Adipocyte (in vitro differentiated cells): ENCODE data around the gene POLRMT.

Experiments
- DNase-seq: peaks from one replicate; pipeline ENCODE4 v3.0.0-alpha.2; 2015; ENCODE audit warnings: low read depth
- H3K27me3 ChIP-seq: replicated peaks from 2 replicates; pipeline ENCODE4 v1.7.0; 2013; ENCODE audit warnings: mild to moderate bottlenecking, low read length, moderate library complexity; ENCODE audit not compliant: control insufficient read depth, insufficient read depth
- H3K36me3 ChIP-seq: 2 replicates; pipeline ENCODE4 v1.7.0; 2013; ENCODE audit warnings: low read length, mild to moderate bottlenecking, moderate library complexity; ENCODE audit not compliant: control insufficient read depth, insufficient read depth, severe bottlenecking
- H3K4me1 ChIP-seq: 2 replicates; pipeline ENCODE4 v1.7.0; 2013; ENCODE audit warnings: mild to moderate bottlenecking, low read length, moderate library complexity; ENCODE audit not compliant: control insufficient read depth, insufficient read depth
- H3K4me3 ChIP-seq: 2 replicates; pipeline ENCODE4 v1.7.0; 2013; ENCODE audit warnings: mild to moderate bottlenecking, low read length, moderate library complexity
- H3K9ac ChIP-seq: 2 replicates; pipeline ENCODE4 v1.7.0; 2013; ENCODE audit warnings: mild to moderate bottlenecking, low read length, moderate library complexity
- H3K9me3 ChIP-seq: 2 replicates; pipeline ENCODE4 v1.7.0; 2013; ENCODE audit warnings: mild to moderate bottlenecking, low read length, moderate library complexity; ENCODE audit not compliant: control insufficient read depth

Gene POLRMT

GRCh38 chr19:643736-644135, 10.4 kb upstream of the POLRMT start:
- Histone ChIP-seq H3K4me3 (no peak overlapping the region), H3K9me3 (no peaks in the 10 kb centered on the region), H3K36me3 (peaks cover 32% of the 10 kb centered on the region), H3K9ac (no peak overlapping the region), H3K4me1 (peaks cover 3% of the 10 kb centered on the region), H3K27me3 (no peaks in the 10 kb centered on the region)
- DNase-seq, result no peak

GRCh38 chr19:642767-643727, 9.7 kb upstream of the POLRMT start:
- H3K4me3 ChIP-seq, result no peak overlapping the region

GRCh38 chr19:641702-642101, 8.4 kb upstream of the POLRMT start:
- H3K9me3 ChIP-seq, result no peaks in the 10 kb centered on the region
- H3K36me3 ChIP-seq, result peaks cover 13% of the 10 kb centered on the region
- H3K9ac ChIP-seq, result no peak overlapping the region
- no peak for DNase-seq
- H3K27me3 ChIP-seq, result no peaks in the 10 kb centered on the region
- no peak overlapping the region for H3K4me3 ChIP-seq
- H3K4me1 ChIP-seq, result peaks cover 3% of the 10 kb centered on the region

More at GRCh38 chr19:642767-643727, 9.7 kb upstream of the POLRMT start:
- H3K9me3 ChIP-seq, result no peaks in the 10 kb centered on the region
- DNase-seq, result no peak
- H3K36me3 ChIP-seq, result peaks cover 26% of the 10 kb centered on the region
- H3K9ac ChIP-seq, result no peak overlapping the region
- H3K4me1 ChIP-seq, result peaks cover 3% of the 10 kb centered on the region
- H3K27me3 ChIP-seq, result no peaks in the 10 kb centered on the region

GRCh38 chr19:640606-641189, 7.4 kb upstream of the POLRMT start:
- Histone ChIP-seq H3K9me3 (no peaks in the 10 kb centered on the region), H3K4me3 (no peak overlapping the region), H3K9ac (no peak overlapping the region), H3K36me3 (peaks cover 7% of the 10 kb centered on the region), H3K4me1 (peaks cover 3% of the 10 kb centered on the region), H3K27me3 (no peaks in the 10 kb centered on the region)
- no peak for DNase-seq

GRCh38 chr19:640161-640558, 6.8 kb upstream of the POLRMT start:
- DNase-seq, result no peak
- Histone ChIP-seq H3K4me3 (peak overlapping the region; percentile 59), H3K27me3 (no peaks in the 10 kb centered on the region), H3K36me3 (peaks cover 7% of the 10 kb centered on the region), H3K4me1 (peaks cover 3% of the 10 kb centered on the region), H3K9me3 (no peaks in the 10 kb centered on the region), H3K9ac (no peak overlapping the region)

- peak within 1 kb of the TSS; percentile 68 for H3K9ac ChIP-seq
- H3K4me3 ChIP-seq, result peak within 1 kb of the TSS; percentile 80
- H3K36me3 ChIP-seq, result peaks cover under 1% of the 10 kb centered on the region
- peak; percentile 97 for DNase-seq
- no peaks in the 10 kb centered on the region for H3K27me3 ChIP-seq
- no peaks in the 10 kb centered on the region for H3K9me3 ChIP-seq
- peaks cover 3% of the 10 kb centered on the region for H3K4me1 ChIP-seq
Observed at GRCh38 chr19:639253-640160, 6.2 kb upstream of the POLRMT start, which contains the start of gene FGF22. FGF22 (plus strand) TSS chr19:639879; CDS start chr19:639926, 47 bp downstream.

- H3K4me3 ChIP-seq, result peak overlapping the region; percentile 80
- H3K27me3 ChIP-seq, result no peaks in the 10 kb centered on the region
- no peaks in the 10 kb centered on the region for H3K9me3 ChIP-seq
- no peaks in the 10 kb centered on the region for H3K36me3 ChIP-seq
- no peak for DNase-seq
- peak overlapping the region; percentile 68 for H3K9ac ChIP-seq
- H3K4me1 ChIP-seq, result peaks cover 9% of the 10 kb centered on the region
Observed at GRCh38 chr19:638906-639252, 5.5 kb upstream of the POLRMT start.

- Histone ChIP-seq H3K36me3 (peaks cover 6% of the 10 kb centered on the region), H3K4me3 (no peak overlapping the region), H3K4me1 (peaks cover 15% of the 10 kb centered on the region), H3K27me3 (no peaks in the 10 kb centered on the region), H3K9ac (no peak overlapping the region), H3K9me3 (no peaks in the 10 kb centered on the region)
- DNase-seq, result no peak
Observed at GRCh38 chr19:634975-635652, 1.8 kb upstream of the POLRMT start.

GRCh38 chr19:633786-634639, 676 bp upstream of the POLRMT start:
- no peaks in the 10 kb centered on the region for H3K9me3 ChIP-seq
- H3K36me3 ChIP-seq, result peaks cover 10% of the 10 kb centered on the region
- peak overlapping the region; percentile 96 for H3K4me3 ChIP-seq
- no peak for DNase-seq
- no peaks in the 10 kb centered on the region for H3K27me3 ChIP-seq
- H3K4me1 ChIP-seq, result peaks cover 12% of the 10 kb centered on the region
- peak overlapping the region; percentile 95 for H3K9ac ChIP-seq

GRCh38 chr19:632579-633067, 714 bp downstream of the POLRMT start:
- Histone ChIP-seq H3K36me3 (peaks cover 18% of the 10 kb centered on the region), H3K9ac (peak overlapping the region; percentile 95), H3K4me3 (peak overlapping the region; percentile 96), H3K9me3 (no peaks in the 10 kb centered on the region), H3K27me3 (no peaks in the 10 kb centered on the region), H3K4me1 (peaks cover 12% of the 10 kb centered on the region)
- peak; percentile 78 for DNase-seq
